ENCODE measurements around the gene VSX1. TPM values are rescaled to one million over a fixed set of nuclear protein-coding genes. Genes with fewer than 3 reads are reported as not detected.
A peak's percentile ranks its signal among the peaks of the same experiment; 100 is the strongest.

VSX1 gene
- polyA plus RNA-seq, 1 experiment: 0.06 TPM

DNA sequence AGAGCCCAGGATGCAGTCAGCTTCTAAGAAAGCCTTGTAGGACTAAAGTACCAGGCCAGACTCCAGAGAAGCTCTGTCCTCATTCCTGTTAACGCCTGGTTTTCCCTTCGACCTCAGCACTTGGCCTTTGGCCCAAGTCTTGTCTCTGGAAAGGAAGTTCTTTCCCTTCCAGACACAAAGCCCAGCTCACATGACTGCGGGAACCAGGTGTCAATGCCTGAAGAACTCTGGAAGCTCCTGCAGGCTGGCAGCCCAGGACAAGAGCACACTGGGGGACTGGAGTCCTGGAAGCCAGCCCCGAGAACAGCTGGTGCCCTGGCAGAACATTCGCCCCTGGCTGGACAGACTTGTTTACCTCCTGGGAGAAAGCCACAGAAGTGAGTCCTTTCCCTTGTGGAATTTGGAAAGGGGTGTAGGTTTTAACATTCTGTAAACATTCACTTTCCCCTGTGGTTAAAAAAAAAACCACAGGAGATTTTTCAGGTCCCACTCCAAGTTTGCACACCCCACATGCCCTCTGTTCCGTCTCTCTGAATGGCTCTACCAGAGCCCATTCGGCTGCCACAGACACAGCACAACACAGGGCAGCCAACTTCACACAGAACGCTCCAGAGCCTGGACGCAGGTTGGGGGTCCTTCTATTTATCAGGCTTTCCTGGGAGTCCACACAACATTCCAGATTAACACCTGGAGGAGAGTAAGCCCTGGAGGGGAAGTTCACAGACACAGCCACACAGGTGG is 42.1 kb downstream of the VSX1 start:
- TF ChIP-seq, protein P1, sequence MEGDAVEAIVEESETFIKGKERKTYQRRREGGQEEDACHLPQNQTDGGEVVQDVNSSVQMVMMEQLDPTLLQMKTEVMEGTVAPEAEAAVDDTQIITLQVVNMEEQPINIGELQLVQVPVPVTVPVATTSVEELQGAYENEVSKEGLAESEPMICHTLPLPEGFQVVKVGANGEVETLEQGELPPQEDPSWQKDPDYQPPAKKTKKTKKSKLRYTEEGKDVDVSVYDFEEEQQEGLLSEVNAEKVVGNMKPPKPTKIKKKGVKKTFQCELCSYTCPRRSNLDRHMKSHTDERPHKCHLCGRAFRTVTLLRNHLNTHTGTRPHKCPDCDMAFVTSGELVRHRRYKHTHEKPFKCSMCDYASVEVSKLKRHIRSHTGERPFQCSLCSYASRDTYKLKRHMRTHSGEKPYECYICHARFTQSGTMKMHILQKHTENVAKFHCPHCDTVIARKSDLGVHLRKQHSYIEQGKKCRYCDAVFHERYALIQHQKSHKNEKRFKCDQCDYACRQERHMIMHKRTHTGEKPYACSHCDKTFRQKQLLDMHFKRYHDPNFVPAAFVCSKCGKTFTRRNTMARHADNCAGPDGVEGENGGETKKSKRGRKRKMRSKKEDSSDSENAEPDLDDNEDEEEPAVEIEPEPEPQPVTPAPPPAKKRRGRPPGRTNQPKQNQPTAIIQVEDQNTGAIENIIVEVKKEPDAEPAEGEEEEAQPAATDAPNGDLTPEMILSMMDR (IDR thresholded peaks at IDR 0.05; ENCODE audit: low read depth, low read length): no peak
- no peak overlapping the region for H3K4me3 ChIP-seq (ENCODE audit: low read depth, low read length)
- H3K9me3 ChIP-seq (ENCODE audit: control insufficient read depth, insufficient read depth, low read length): no peaks in the 10 kb centered on the region
- ChIA-PET CTCF (no interaction called here), POLR2A (no interaction called here)
- peak overlapping the region; percentile 31 for H3K27ac ChIP-seq (ENCODE audit: low read depth, low read length)
- H3K27me3 ChIP-seq (ENCODE audit: control insufficient read depth, insufficient read depth, low read length): peaks cover 30% of the 10 kb centered on the region
- DNase-seq (ENCODE audit: low read depth, low spot score): peak; percentile 51

GRCh38 chr20:25038591-25039015 is 43.3 kb downstream of the VSX1 start:
- H3K27ac ChIP-seq (ENCODE audit: low read depth, low read length): no peak overlapping the region
- no peak overlapping the region for H3K4me3 ChIP-seq (ENCODE audit: low read depth, low read length)
- TF ChIP-seq, protein P1 (IDR thresholded peaks at IDR 0.05; ENCODE audit: low read depth, low read length): no peak
- DNase-seq (ENCODE audit: low read depth, low spot score): no peak
- no peaks in the 10 kb centered on the region for H3K9me3 ChIP-seq (ENCODE audit: control insufficient read depth, insufficient read depth, low read length)
- CTCF ChIA-PET: no interaction called here
- POLR2A ChIA-PET: no interaction called here
- peaks cover 23% of the 10 kb centered on the region for H3K27me3 ChIP-seq (ENCODE audit: control insufficient read depth, insufficient read depth, low read length)

- no peaks in the 10 kb centered on the region for H3K9me3 ChIP-seq (ENCODE audit: control insufficient read depth, insufficient read depth, low read length)
- ChIA-PET CTCF (no interaction called here), POLR2A (no interaction called here)
- TF ChIP-seq, protein P1 (IDR thresholded peaks at IDR 0.05; ENCODE audit: low read depth, low read length): no peak
- H3K27me3 ChIP-seq (ENCODE audit: control insufficient read depth, insufficient read depth, low read length): peaks cover 18% of the 10 kb centered on the region
- no peak for DNase-seq (ENCODE audit: low read depth, low spot score)
- H3K27ac ChIP-seq (ENCODE audit: low read depth, low read length): no peak overlapping the region
- H3K4me3 ChIP-seq (ENCODE audit: low read depth, low read length): no peak overlapping the region
Observed at GRCh38 chr20:25038103-25038410, 43.9 kb downstream of the VSX1 start.

GRCh38 chr20:25037288-25038102 is 44.4 kb downstream of the VSX1 start:
- POLR2A ChIA-PET: no interaction called here
- no peak overlapping the region for H3K27ac ChIP-seq (ENCODE audit: low read depth, low read length)
- TF ChIP-seq, protein P1 (IDR thresholded peaks at IDR 0.05; ENCODE audit: low read depth, low read length): no peak
- no peak for DNase-seq (ENCODE audit: low read depth, low spot score)
- peaks cover 19% of the 10 kb centered on the region for H3K27me3 ChIP-seq (ENCODE audit: control insufficient read depth, insufficient read depth, low read length)
- CTCF ChIA-PET: no interaction called here
- H3K4me3 ChIP-seq (ENCODE audit: low read depth, low read length): no peak overlapping the region
- H3K9me3 ChIP-seq (ENCODE audit: control insufficient read depth, insufficient read depth, low read length): no peaks in the 10 kb centered on the region; the same call in 1 of the 2 replicates

GRCh38 chr20:25036331-25036936 is 45.5 kb downstream of the VSX1 start:
- POLR2A ChIA-PET: no interaction called here
- CTCF ChIA-PET: no interaction called here
- Histone ChIP-seq H3K9me3 (ENCODE audit: control insufficient read depth, insufficient read depth, low read length) (no peaks in the 10 kb centered on the region; the same call in 1 of the 2 replicates), H3K27me3 (ENCODE audit: control insufficient read depth, insufficient read depth, low read length) (peaks cover 19% of the 10 kb centered on the region), H3K4me3 (ENCODE audit: low read depth, low read length) (no peak overlapping the region), H3K27ac (ENCODE audit: low read depth, low read length) (no peak overlapping the region)
- TF ChIP-seq, protein P1 (IDR thresholded peaks at IDR 0.05; ENCODE audit: low read depth, low read length): no peak
- no peak for DNase-seq (ENCODE audit: low read depth, low spot score)
